ENCODE results near the gene BICC1.

GRCh38 chr10:58784361-58784760, 271.7 kb downstream of the BICC1 start:
- TF ChIP-seq CTCF (IDR thresholded peaks at IDR 0.05): no peak
- no peak for TF ChIP-seq POLR2A (IDR thresholded peaks at IDR 0.05)
